Measurements from ENCODE around the gene CREM. TPM values are rescaled to one million over a fixed set of nuclear protein-coding genes. Genes with fewer than 3 reads are reported as not detected.

The CREM gene
- total RNA-seq, 1 experiment from 2014 or later: 38.8 TPM

DNA sequence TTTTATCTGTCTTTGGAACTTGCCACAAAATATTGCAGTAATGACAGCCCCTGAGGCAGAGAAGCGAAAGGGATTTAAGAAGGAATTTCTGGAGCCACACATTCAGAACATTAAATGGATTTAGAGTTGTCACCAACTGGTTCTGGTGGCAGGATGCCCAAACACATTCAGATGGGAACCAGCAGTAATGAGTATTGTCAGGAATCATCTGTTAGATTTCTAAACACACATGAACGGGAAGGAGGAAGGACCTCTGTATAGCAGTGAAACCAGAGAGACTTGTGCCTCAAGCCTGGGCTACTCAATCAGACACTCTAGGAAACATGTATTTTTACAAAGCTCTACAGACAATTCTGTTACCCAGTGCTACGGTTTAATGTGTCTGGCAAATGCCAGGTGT is 105.9 kb downstream of the CREM start:
- H3K4me1 ChIP-seq (ENCODE audit: low read length): no peaks in the 10 kb centered on the region
- H3K36me3 ChIP-seq (ENCODE audit: insufficient read depth, low read length): no peaks in the 10 kb centered on the region
- H3K4me3 ChIP-seq (ENCODE audit: low read length): no peak overlapping the region
- H3K4me2 ChIP-seq (ENCODE audit: low read depth, low read length, poor library complexity, severe bottlenecking): no peak overlapping the region
- no peaks in the 10 kb centered on the region for H3K79me2 ChIP-seq (ENCODE audit: low read length)
- H2AFZ ChIP-seq (ENCODE audit: low read length): no peak overlapping the region
- H3K9ac ChIP-seq (ENCODE audit: low read length): no peak overlapping the region
- H3K9me3 ChIP-seq (ENCODE audit: low read length): no peaks in the 10 kb centered on the region
- H3K27ac ChIP-seq (ENCODE audit: low read length): no peak overlapping the region
- H3K9me2 ChIP-seq (replicated peaks; ENCODE audit: insufficient read depth, low read length): no peaks in the 10 kb centered on the region
- DNase-seq: no peak
- H3K27me3 ChIP-seq (ENCODE audit: low read length): no peaks in the 10 kb centered on the region
- no peaks in the 10 kb centered on the region for H4K20me1 ChIP-seq (ENCODE audit: insufficient read depth, low read depth, low read length)

DNA sequence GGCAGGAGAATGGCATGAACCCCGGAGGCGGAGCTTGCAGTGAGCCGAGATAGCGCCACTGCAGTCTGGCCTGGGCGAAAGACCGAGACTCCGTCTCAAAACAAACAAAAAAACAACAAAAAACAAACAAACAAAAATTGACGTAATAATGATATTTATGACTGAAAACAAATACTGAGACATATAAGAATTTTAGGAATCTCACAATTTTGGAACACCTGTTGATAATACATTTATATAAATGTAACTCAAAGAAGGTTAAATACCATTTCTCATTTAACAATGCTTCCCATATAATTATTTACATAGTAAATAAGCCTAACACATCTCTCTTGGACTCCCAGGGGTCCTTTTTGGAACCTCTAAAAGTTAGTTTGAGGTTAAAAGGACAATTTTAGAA is 107.4 kb downstream of the CREM start:
- no peaks in the 10 kb centered on the region for H3K9me3 ChIP-seq (ENCODE audit: low read length)
- H3K9me2 ChIP-seq (replicated peaks; ENCODE audit: insufficient read depth, low read length): no peaks in the 10 kb centered on the region
- H3K36me3 ChIP-seq (ENCODE audit: insufficient read depth, low read length): no peaks in the 10 kb centered on the region
- H2AFZ ChIP-seq (ENCODE audit: low read length): no peak overlapping the region
- H3K4me3 ChIP-seq (ENCODE audit: low read length): no peak overlapping the region
- no peak overlapping the region for H3K9ac ChIP-seq (ENCODE audit: low read length)
- no peaks in the 10 kb centered on the region for H4K20me1 ChIP-seq (ENCODE audit: insufficient read depth, low read depth, low read length)
- no peak overlapping the region for H3K27ac ChIP-seq (ENCODE audit: low read length)
- DNase-seq: no peak
- H3K79me2 ChIP-seq (ENCODE audit: low read length): no peaks in the 10 kb centered on the region
- H3K4me2 ChIP-seq (ENCODE audit: low read depth, low read length, poor library complexity, severe bottlenecking): no peak overlapping the region
- H3K27me3 ChIP-seq (ENCODE audit: low read length): no peaks in the 10 kb centered on the region
- no peaks in the 10 kb centered on the region for H3K4me1 ChIP-seq (ENCODE audit: low read length)

- DNase-seq: no peak
- H3K4me2 ChIP-seq (ENCODE audit: low read depth, low read length, poor library complexity, severe bottlenecking): no peak overlapping the region
- H3K9me3 ChIP-seq (ENCODE audit: low read length): no peaks in the 10 kb centered on the region
- H2AFZ ChIP-seq (ENCODE audit: low read length): no peak overlapping the region
- no peaks in the 10 kb centered on the region for H3K9me2 ChIP-seq (replicated peaks; ENCODE audit: insufficient read depth, low read length)
- H3K4me3 ChIP-seq (ENCODE audit: low read length): no peak overlapping the region
- H4K20me1 ChIP-seq (ENCODE audit: insufficient read depth, low read depth, low read length): no peaks in the 10 kb centered on the region
- H3K9ac ChIP-seq (ENCODE audit: low read length): no peak overlapping the region
- no peaks in the 10 kb centered on the region for H3K4me1 ChIP-seq (ENCODE audit: low read length)
- H3K27me3 ChIP-seq (ENCODE audit: low read length): no peaks in the 10 kb centered on the region
- no peaks in the 10 kb centered on the region for H3K36me3 ChIP-seq (ENCODE audit: insufficient read depth, low read length)
- no peak overlapping the region for H3K27ac ChIP-seq (ENCODE audit: low read length)
- H3K79me2 ChIP-seq (ENCODE audit: low read length): no peaks in the 10 kb centered on the region
Measured at GRCh38 chr10:35236739-35237138, 110.1 kb downstream of the CREM start.

DNA sequence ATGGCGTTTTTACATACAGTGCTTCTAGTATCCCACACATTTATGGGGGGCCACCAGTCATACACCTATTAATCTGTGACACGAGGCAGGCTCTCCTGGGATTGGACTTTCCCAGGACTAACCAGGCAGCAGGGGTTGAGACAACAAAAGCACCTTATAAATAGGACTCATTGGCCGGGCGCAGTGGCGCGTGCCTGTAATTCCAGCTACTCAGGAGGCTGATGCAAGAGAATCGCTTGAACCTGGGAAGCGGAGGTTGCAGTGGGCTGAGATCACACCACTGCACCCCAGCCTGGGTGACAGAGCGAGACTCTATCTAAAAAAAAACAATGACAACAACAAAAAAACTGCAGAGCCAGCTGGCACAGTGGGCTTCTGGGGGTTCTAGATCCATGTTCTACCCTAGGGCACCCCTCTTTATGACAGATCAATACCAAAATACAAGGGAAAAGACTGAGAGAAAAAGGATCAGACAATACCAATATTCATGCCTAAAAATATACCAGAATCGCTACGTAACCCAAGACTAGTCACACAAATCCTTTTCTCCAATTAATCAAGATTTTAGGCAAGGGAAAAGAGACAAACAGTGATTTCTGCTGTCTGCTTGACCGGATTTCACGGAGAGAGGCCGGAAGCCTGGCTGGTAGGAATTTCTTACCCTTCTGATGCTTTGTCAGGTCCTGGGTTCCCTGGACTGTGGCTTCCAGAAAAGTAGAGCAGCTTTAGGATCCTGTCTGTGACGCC is 111.3 kb downstream of the CREM start:
- Histone ChIP-seq H2AFZ (ENCODE audit: low read length) (no peak overlapping the region), H3K27me3 (ENCODE audit: low read length) (no peaks in the 10 kb centered on the region), H3K27ac (ENCODE audit: low read length) (no peak overlapping the region), H4K20me1 (ENCODE audit: insufficient read depth, low read depth, low read length) (no peaks in the 10 kb centered on the region), H3K4me1 (ENCODE audit: low read length) (no peaks in the 10 kb centered on the region), H3K79me2 (ENCODE audit: low read length) (no peaks in the 10 kb centered on the region), H3K4me3 (ENCODE audit: low read length) (no peak overlapping the region), H3K4me2 (ENCODE audit: low read depth, low read length, poor library complexity, severe bottlenecking) (no peak overlapping the region), H3K9ac (ENCODE audit: low read length) (no peak overlapping the region), H3K9me3 (ENCODE audit: low read length) (no peaks in the 10 kb centered on the region), H3K36me3 (ENCODE audit: insufficient read depth, low read length) (no peaks in the 10 kb centered on the region), H3K9me2 (replicated peaks; ENCODE audit: insufficient read depth, low read length) (no peaks in the 10 kb centered on the region)
- DNase-seq: no peak

- Histone ChIP-seq H3K36me3 (ENCODE audit: insufficient read depth, low read length) (no peaks in the 10 kb centered on the region), H3K9me3 (ENCODE audit: low read length) (no peaks in the 10 kb centered on the region), H3K4me2 (ENCODE audit: low read depth, low read length, poor library complexity, severe bottlenecking) (no peak overlapping the region), H3K27me3 (ENCODE audit: low read length) (no peaks in the 10 kb centered on the region), H3K4me3 (ENCODE audit: low read length) (no peak overlapping the region), H4K20me1 (ENCODE audit: insufficient read depth, low read depth, low read length) (no peaks in the 10 kb centered on the region), H3K27ac (ENCODE audit: low read length) (no peak overlapping the region), H3K79me2 (ENCODE audit: low read length) (no peaks in the 10 kb centered on the region), H3K9ac (ENCODE audit: low read length) (no peak overlapping the region), H2AFZ (ENCODE audit: low read length) (no peak overlapping the region), H3K9me2 (replicated peaks; ENCODE audit: insufficient read depth, low read length) (no peaks in the 10 kb centered on the region), H3K4me1 (ENCODE audit: low read length) (no peaks in the 10 kb centered on the region)
- no peak for DNase-seq
Measured at GRCh38 chr10:35244549-35244948, 117.9 kb downstream of the CREM start.

GRCh38 chr10:35246770-35247343 is 120.2 kb downstream of the CREM start:
- H3K4me2 ChIP-seq (ENCODE audit: low read depth, low read length, poor library complexity, severe bottlenecking): no peak overlapping the region
- H3K9ac ChIP-seq (ENCODE audit: low read length): no peak overlapping the region
- H3K9me2 ChIP-seq (replicated peaks; ENCODE audit: insufficient read depth, low read length): no peaks in the 10 kb centered on the region
- no peaks in the 10 kb centered on the region for H3K79me2 ChIP-seq (ENCODE audit: low read length)
- no peak for DNase-seq
- H2AFZ ChIP-seq (ENCODE audit: low read length): no peak overlapping the region
- no peaks in the 10 kb centered on the region for H3K36me3 ChIP-seq (ENCODE audit: insufficient read depth, low read length)
- no peaks in the 10 kb centered on the region for H3K27me3 ChIP-seq (ENCODE audit: low read length)
- no peak overlapping the region for H3K4me3 ChIP-seq (ENCODE audit: low read length)
- no peaks in the 10 kb centered on the region for H3K9me3 ChIP-seq (ENCODE audit: low read length)
- H3K27ac ChIP-seq (ENCODE audit: low read length): no peak overlapping the region
- no peaks in the 10 kb centered on the region for H3K4me1 ChIP-seq (ENCODE audit: low read length)
- H4K20me1 ChIP-seq (ENCODE audit: insufficient read depth, low read depth, low read length): no peaks in the 10 kb centered on the region

GRCh38 chr10:35251373-35252100 is 124.9 kb downstream of the CREM start:
- Histone ChIP-seq H3K27me3 (ENCODE audit: low read length) (no peaks in the 10 kb centered on the region), H3K79me2 (ENCODE audit: low read length) (no peaks in the 10 kb centered on the region), H3K9me3 (ENCODE audit: low read length) (no peaks in the 10 kb centered on the region), H3K9ac (ENCODE audit: low read length) (no peak overlapping the region), H4K20me1 (ENCODE audit: insufficient read depth, low read depth, low read length) (no peaks in the 10 kb centered on the region), H2AFZ (ENCODE audit: low read length) (no peak overlapping the region), H3K36me3 (ENCODE audit: insufficient read depth, low read length) (no peaks in the 10 kb centered on the region), H3K4me2 (ENCODE audit: low read depth, low read length, poor library complexity, severe bottlenecking) (no peak overlapping the region), H3K4me1 (ENCODE audit: low read length) (no peaks in the 10 kb centered on the region), H3K27ac (ENCODE audit: low read length) (no peak overlapping the region), H3K4me3 (ENCODE audit: low read length) (no peak overlapping the region), H3K9me2 (replicated peaks; ENCODE audit: insufficient read depth, low read length) (no peaks in the 10 kb centered on the region)
- DNase-seq: no peak

Measured in Karpas-422 (cell line).